CD4-positive, CD25-positive, alpha-beta regulatory T cell (primary cell): Measurements from ENCODE around the gene CMTM4. TPM values are rescaled to one million over a fixed set of nuclear protein-coding genes. Genes with fewer than 3 reads are reported as not detected.
A peak's percentile ranks its signal among the peaks of the same experiment; 100 is the strongest.

ENCODE experiments used
- ATAC-seq, 2 donors: fragments of 150-1000 bp; cut with Tn5 transposase; one replicate each; pipeline ENCODE4 v1.10.0; 2021; ENCODE audit warnings: low read depth in 2 of 2, moderate number of reproducible peaks in 2 of 2, moderate library complexity in 1 of 2
- DNase-seq, 3 donors: peaks; one replicate each; pipeline versions ENCODE4 v3.0.0 to v3.0.0-alpha.2; 2012 to 2022; ENCODE audit warnings: mixed read lengths in 1 of 3
- H3K27ac ChIP-seq: one replicate; pipeline ENCODE4 v1.7.0; 2013; ENCODE audit warnings: mild to moderate bottlenecking, low read length; ENCODE audit not compliant: insufficient read depth, poor library complexity, severe bottlenecking
- H3K27me3 ChIP-seq: one replicate; pipeline ENCODE4 v1.7.0; 2013; ENCODE audit warnings: low read length; ENCODE audit not compliant: control insufficient read depth, insufficient read depth
- H3K36me3 ChIP-seq: one replicate; pipeline ENCODE4 v1.7.0; 2013; ENCODE audit warnings: mild to moderate bottlenecking, low read length, moderate library complexity; ENCODE audit not compliant: control insufficient read depth, insufficient read depth
- H3K4me1 ChIP-seq: 2 replicates; pipeline ENCODE4 v1.7.0; 2013; ENCODE audit warnings: mild to moderate bottlenecking, low read length; ENCODE audit not compliant: insufficient read depth, control insufficient read depth, poor library complexity, severe bottlenecking
- H3K4me3 ChIP-seq: one replicate; pipeline ENCODE4 v1.7.0; 2013; ENCODE audit warnings: low read depth, mild to moderate bottlenecking, low read length, moderate library complexity
- H3K9me3 ChIP-seq, 2 experiments: 1 replicate in 1 of 2; 2 replicates in 1 of 2; pipeline ENCODE4 v1.7.0; 2013; ENCODE audit warnings: low read length in 2 of 2, mild to moderate bottlenecking in 1 of 2, moderate library complexity in 1 of 2; ENCODE audit not compliant: control insufficient read depth in 2 of 2
- H3K27ac Mint-ChIP-seq, 3 donors: one replicate each; pipeline ENCODE4 v1.8.0; 2020 to 2022; ENCODE audit warnings: mild to moderate bottlenecking in 3 of 3, mixed read lengths in 3 of 3, moderate library complexity in 2 of 3
- H3K27me3 Mint-ChIP-seq: one replicate; pipeline ENCODE4 v1.8.0; 2022; ENCODE audit warnings: mild to moderate bottlenecking, mixed read lengths
- H3K36me3 Mint-ChIP-seq: one replicate; pipeline ENCODE4 v1.8.0; 2020; ENCODE audit warnings: mixed read lengths
- H3K4me1 Mint-ChIP-seq, 4 donors: one replicate each; pipeline ENCODE4 v1.8.0; 2020 to 2022; ENCODE audit warnings: mixed read lengths in 4 of 4, mild to moderate bottlenecking in 1 of 4
- H3K4me3 Mint-ChIP-seq, 4 donors: one replicate each; pipeline ENCODE4 v1.8.0; 2020 to 2022; ENCODE audit warnings: mild to moderate bottlenecking in 4 of 4, mixed read lengths in 4 of 4, moderate library complexity in 3 of 4
- H3K9me3 Mint-ChIP-seq, 7 donors: one replicate each; pipeline ENCODE4 v1.8.0; 2020 to 2022; ENCODE audit warnings: mixed read lengths in 7 of 7, mild to moderate bottlenecking in 3 of 7, moderate library complexity in 2 of 7
- polyA plus RNA-seq, 4 donors: library from polyadenylated mRNA; unstranded; fragments of 300-500 nt; fragmentation: Illumina TruSeq; gene quantifications; one replicate each; pipeline ENCODE4 v1.2.3, GENCODE V29; 2021
- total RNA-seq: library from RNA; stranded (reverse); gene quantifications from one replicate; pipeline ENCODE4 v1.2.3, GENCODE V29; 2022

The CMTM4 gene
- total and polyA plus RNA-seq, 5 donors from 2014 or later = 0.10 to 0.64 (median 0.18) TPM

GRCh38 chr16:66580605-66581209, 115.8 kb downstream of the CMTM4 start:
- Mint-ChIP-seq H3K4me1 (peaks cover 2 to 18% (median 6%) of the 10 kb centered on the region in 4 donors), H3K4me3 (no peak overlapping the region), H3K9me3 (no peaks in the 10 kb centered on the region), H3K27me3 (peaks cover 29% of the 10 kb centered on the region), H3K36me3 (no peaks in the 10 kb centered on the region), H3K27ac (no peak overlapping the region)
- Histone ChIP-seq H3K36me3 (no peaks in the 10 kb centered on the region), H3K27ac (no peak overlapping the region), H3K9me3 (no peaks in the 10 kb centered on the region), H3K4me1 (peaks cover 9% of the 10 kb centered on the region), H3K4me3 (no peak overlapping the region), H3K27me3 (no peaks in the 10 kb centered on the region)
- DNase-seq (no peak), ATAC-seq (no peak)

DNA sequence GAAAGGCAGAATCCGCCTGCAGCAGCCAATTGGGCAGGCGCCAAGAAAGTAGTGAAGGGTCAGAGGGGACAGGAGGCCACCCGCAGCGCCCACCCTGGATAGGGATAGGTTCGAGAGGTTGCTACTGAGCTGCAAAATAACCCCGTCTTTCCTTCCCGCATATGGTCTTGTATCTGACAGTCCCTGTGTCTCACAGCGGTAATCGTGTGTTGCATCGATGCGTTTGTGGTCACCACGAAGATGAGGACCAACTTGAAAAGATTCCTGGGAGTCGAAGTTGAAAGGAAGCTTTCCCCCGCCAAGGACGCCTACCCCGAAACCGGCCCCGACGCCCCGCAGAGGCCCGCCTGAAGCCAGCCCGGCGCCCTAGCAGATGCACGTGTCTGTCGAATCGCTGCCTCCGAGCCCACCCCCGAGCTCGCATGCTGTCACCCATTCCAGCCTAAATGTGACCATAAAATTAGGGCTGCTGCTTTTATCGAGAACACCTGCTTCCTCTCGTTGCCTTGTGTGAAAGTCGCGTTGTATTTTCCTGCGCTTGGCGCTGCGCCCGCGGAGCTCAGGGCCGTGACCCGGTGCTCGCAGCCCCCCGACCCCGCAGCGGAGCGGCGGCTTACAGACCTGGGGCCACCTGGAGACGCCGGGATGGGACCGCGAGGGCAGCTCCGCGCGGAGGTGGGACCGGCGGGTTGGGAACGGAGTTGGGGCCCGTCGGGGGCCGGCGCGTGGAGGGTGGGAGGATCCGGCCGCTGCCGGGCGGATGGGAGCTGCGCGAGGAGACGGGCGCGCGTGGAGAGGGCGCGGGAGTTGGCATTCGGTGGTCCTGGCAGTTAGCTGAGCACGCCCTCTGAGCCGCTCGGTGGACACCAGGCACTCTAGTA, 117.7 kb downstream of the CMTM4 start, which contains the start of gene CMTM2:
Gene CMTM2 (plus strand): TSS at position 813 of the 881 bp plus-strand sequence. CDS start 145 bp downstream, outside the sequence.
- ATAC-seq = peak; percentile 24 to 39
- Histone ChIP-seq H3K9me3 (no peaks in the 10 kb centered on the region), H3K36me3 (no peaks in the 10 kb centered on the region), H3K4me3 (no peak within 1 kb of the TSS), H3K27ac (no peak within 1 kb of the TSS), H3K27me3 (no peaks in the 10 kb centered on the region), H3K4me1 (peaks cover 9% of the 10 kb centered on the region)
- Mint-ChIP-seq H3K9me3 (no peaks in the 10 kb centered on the region), H3K36me3 (no peaks in the 10 kb centered on the region), H3K27ac (peak within 1 kb of the TSS in 2 of 3 donors; percentile 32 to 67), H3K27me3 (peaks cover 29% of the 10 kb centered on the region), H3K4me3 (peak within 1 kb of the TSS in 3 of 4 donors; percentile 64 to 76 (median 70)), H3K4me1 (peaks cover 2 to 18% (median 5%) of the 10 kb centered on the region in 4 donors)
- DNase-seq = peak in 1 of 3 donors; percentile 32

DNA sequence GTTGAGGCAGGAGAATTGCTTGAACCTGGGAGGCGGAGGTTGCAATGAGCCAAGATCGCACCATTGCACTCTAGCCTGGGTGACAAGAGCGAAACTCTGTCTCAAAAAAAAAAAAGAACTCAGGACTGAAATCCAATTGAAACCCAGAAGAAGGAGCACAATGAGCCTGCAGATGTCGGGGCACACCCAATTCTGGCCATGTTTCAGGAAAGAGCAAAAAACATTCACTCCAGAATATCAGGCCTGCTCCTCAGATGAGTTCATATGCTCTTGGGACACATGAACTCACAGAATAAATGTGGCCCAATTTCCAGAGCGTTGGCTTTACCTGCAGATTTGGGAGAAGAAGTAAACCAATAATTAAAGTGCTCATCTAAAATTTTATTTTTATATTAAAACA, 120.2 kb downstream of the CMTM4 start:
- DNase-seq = no peak
- H3K9me3 Mint-ChIP-seq = no peaks in the 10 kb centered on the region
- H3K27ac Mint-ChIP-seq = no peak overlapping the region
- Histone ChIP-seq H3K27me3 (no peaks in the 10 kb centered on the region), H3K27ac (no peak overlapping the region), H3K9me3 (no peaks in the 10 kb centered on the region), H3K4me3 (no peak overlapping the region), H3K36me3 (no peaks in the 10 kb centered on the region), H3K4me1 (peaks cover 9% of the 10 kb centered on the region)
- peaks cover 0 to 22% (median 6%) of the 10 kb centered on the region in 4 donors for H3K4me1 Mint-ChIP-seq
- H3K27me3 Mint-ChIP-seq = peaks cover 29% of the 10 kb centered on the region
- no peak overlapping the region for H3K4me3 Mint-ChIP-seq
- ATAC-seq = no peak
- H3K36me3 Mint-ChIP-seq = no peaks in the 10 kb centered on the region

GRCh38 chr16:66575060-66575459, 121.5 kb downstream of the CMTM4 start:
- H3K36me3 ChIP-seq = peaks cover 4% of the 10 kb centered on the region
- H3K4me1 Mint-ChIP-seq = peaks cover 0 to 22% (median 10%) of the 10 kb centered on the region in 4 donors
- ATAC-seq (no peak), DNase-seq (no peak)
- no peaks in the 10 kb centered on the region for H3K9me3 ChIP-seq
- H3K36me3 Mint-ChIP-seq = no peaks in the 10 kb centered on the region
- peaks cover 18% of the 10 kb centered on the region for H3K27me3 Mint-ChIP-seq
- H3K27ac Mint-ChIP-seq = no peak overlapping the region
- H3K9me3 Mint-ChIP-seq = no peaks in the 10 kb centered on the region
- H3K27me3 ChIP-seq = no peaks in the 10 kb centered on the region
- H3K4me3 ChIP-seq = no peak overlapping the region
- no peak overlapping the region for H3K27ac ChIP-seq
- H3K4me3 Mint-ChIP-seq = no peak overlapping the region
- peaks cover 9% of the 10 kb centered on the region for H3K4me1 ChIP-seq

- no peak overlapping the region for H3K27ac ChIP-seq
- H3K4me1 ChIP-seq = peaks cover 8% of the 10 kb centered on the region
- Mint-ChIP-seq H3K4me1 (peaks cover 2 to 21% (median 12%) of the 10 kb centered on the region in 4 donors), H3K27me3 (peaks cover 15% of the 10 kb centered on the region), H3K27ac (no peak overlapping the region), H3K36me3 (no peaks in the 10 kb centered on the region), H3K4me3 (no peak overlapping the region), H3K9me3 (no peaks in the 10 kb centered on the region)
- H3K4me3 ChIP-seq = no peak overlapping the region
- DNase-seq (no peak), ATAC-seq (no peak)
- H3K9me3 ChIP-seq = no peaks in the 10 kb centered on the region
- peaks cover 4% of the 10 kb centered on the region for H3K36me3 ChIP-seq
- no peaks in the 10 kb centered on the region for H3K27me3 ChIP-seq
These were observed 122.0 kb downstream of the CMTM4 start for GRCh38 chr16:66574531-66574930.

DNA sequence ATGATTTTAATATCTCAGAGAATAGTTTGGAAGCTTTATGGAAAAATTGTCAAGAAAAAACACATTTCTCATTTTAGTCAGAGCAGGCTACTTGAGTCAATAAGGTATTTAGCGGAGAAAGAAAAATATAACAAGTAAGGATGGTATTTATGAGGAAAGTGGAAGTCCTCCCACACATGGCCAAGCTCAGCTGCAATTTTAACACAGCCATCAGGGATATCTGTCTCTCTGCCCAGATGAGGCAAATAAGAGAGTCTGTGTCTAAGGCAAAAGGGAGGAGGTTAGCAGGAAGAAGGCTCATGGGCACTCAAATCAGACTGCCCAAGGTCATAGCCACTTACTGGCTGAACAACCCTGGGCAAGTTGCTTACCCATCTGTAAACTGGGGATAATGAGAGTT, 122.5 kb downstream of the CMTM4 start:
- Histone ChIP-seq H3K27ac (no peak overlapping the region), H3K4me3 (no peak overlapping the region), H3K9me3 (no peaks in the 10 kb centered on the region), H3K4me1 (peaks cover 4% of the 10 kb centered on the region), H3K27me3 (no peaks in the 10 kb centered on the region), H3K36me3 (peaks cover 4% of the 10 kb centered on the region)
- Mint-ChIP-seq H3K4me3 (no peak overlapping the region), H3K27ac (peak overlapping the region in 1 of 3 donors; percentile 52), H3K4me1 (peaks cover 5 to 23% (median 11%) of the 10 kb centered on the region in 4 donors), H3K27me3 (peaks cover 11% of the 10 kb centered on the region), H3K36me3 (no peaks in the 10 kb centered on the region), H3K9me3 (no peaks in the 10 kb centered on the region)
- DNase-seq (no peak), ATAC-seq (no peak)

- no peaks in the 10 kb centered on the region for H3K9me3 ChIP-seq
- peaks cover 8 to 21% (median 12%) of the 10 kb centered on the region in 4 donors for H3K4me1 Mint-ChIP-seq
- peaks cover 0 to 2% (median 0%) of the 10 kb centered on the region in 7 donors for H3K9me3 Mint-ChIP-seq
- peaks cover 6% of the 10 kb centered on the region for H3K36me3 Mint-ChIP-seq
- no peak overlapping the region for H3K4me3 Mint-ChIP-seq
- H3K27me3 ChIP-seq = no peaks in the 10 kb centered on the region
- ATAC-seq (no peak), DNase-seq (no peak)
- H3K27ac ChIP-seq = no peak overlapping the region
- no peak overlapping the region for H3K4me3 ChIP-seq
- peak overlapping the region; percentile 36 to 72 (median 71) for H3K27ac Mint-ChIP-seq
- no peaks in the 10 kb centered on the region for H3K4me1 ChIP-seq
- peaks cover 10% of the 10 kb centered on the region for H3K36me3 ChIP-seq
- peaks cover 3% of the 10 kb centered on the region for H3K27me3 Mint-ChIP-seq
These were observed 124.2 kb downstream of the CMTM4 start for GRCh38 chr16:66572356-66572755.
